ENCODE results near the gene ANKRD23. TPM values are rescaled to one million over a fixed set of nuclear protein-coding genes. Genes with fewer than 3 reads are reported as not detected.

Gene ANKRD23
- total and polyA plus RNA-seq, 12 donors: 0.96 to 40.0 (median 14.5) TPM

GRCh38 chr2:96804986-96805385, 38.8 kb downstream of the ANKRD23 start:
- H3K4me3 ChIP-seq: no peak overlapping the region
- DNase-seq (no peak), ATAC-seq (no peak)
- no peaks in the 10 kb centered on the region for H3K27me3 ChIP-seq
- H3K4me1 ChIP-seq: peaks cover 0 to 23% (median 17%) of the 10 kb centered on the region in 9 donors
- intact Hi-C loops (cut with DNase I): loop anchor here in 4 of 10 donors (5.0 kb wide), 1 partner anchor 43 kb away; the partner anchor contains the start of gene CNNM4 (in 4 of the 4)
- no peak for TF ChIP-seq CTCF (IDR thresholded peaks at IDR 0.05)
- no peaks in the 10 kb centered on the region for H3K9me3 ChIP-seq
- H3K27ac ChIP-seq: no peak overlapping the region
- peaks cover 0 to 64% (median 11%) of the 10 kb centered on the region in 9 donors for H3K36me3 ChIP-seq

GRCh38 chr2:96802721-96803120, 41.1 kb downstream of the ANKRD23 start:
- Histone ChIP-seq H3K9me3 (no peaks in the 10 kb centered on the region), H3K27ac (no peak overlapping the region), H3K4me3 (no peak overlapping the region), H3K27me3 (no peaks in the 10 kb centered on the region), H3K36me3 (peaks cover 0 to 72% (median 27%) of the 10 kb centered on the region in 9 donors), H3K4me1 (peaks cover 0 to 6% (median 4%) of the 10 kb centered on the region in 9 donors)
- no peak for DNase-seq
- TF ChIP-seq CTCF (IDR thresholded peaks at IDR 0.05): no peak
- WGBS, 2 donors: 91 to 98% methylated on average over 7 of the region's 7 CpGs
- ATAC-seq: no peak
- intact Hi-C loops (cut with DNase I): loop anchor here in 4 of 10 donors (5.0 kb wide), 1 partner anchor 40 kb away; the partner anchor contains the start of gene CNNM4 (in 4 of the 4)

GRCh38 chr2:96801786-96802595, 41.8 kb downstream of the ANKRD23 start:
- intact Hi-C loops (cut with DNase I): loop anchor here in 4 of 10 donors (5.0 kb wide), 1 partner anchor 40 kb away; the partner anchor contains the start of gene CNNM4 (in 4 of the 4)
- Histone ChIP-seq H3K27ac (peak overlapping the region in 1 of 10 donors; percentile 26), H3K27me3 (no peaks in the 10 kb centered on the region), H3K4me1 (peaks cover 0 to 6% (median 4%) of the 10 kb centered on the region in 9 donors), H3K36me3 (peaks cover 0 to 78% (median 34%) of the 10 kb centered on the region in 9 donors), H3K9me3 (no peaks in the 10 kb centered on the region), H3K4me3 (no peak overlapping the region)
- peak in 1 of 8 donors; percentile 9 for ATAC-seq
- no peak for TF ChIP-seq CTCF (IDR thresholded peaks at IDR 0.05)
- no peak for DNase-seq
- 83 to 84% methylated on average over 10 of the region's 10 CpGs for WGBS, 2 donors

- H3K36me3 ChIP-seq: peaks cover 0 to 81% (median 35%) of the 10 kb centered on the region in 9 donors
- no peaks in the 10 kb centered on the region for H3K9me3 ChIP-seq
- WGBS, 2 donors: 49 to 54% methylated on average over 15 of the region's 15 CpGs
- ATAC-seq (peak; percentile 85 to 92 (median 90)), DNase-seq (peak; percentile 64 to 75)
- no peak overlapping the region for H3K4me3 ChIP-seq
- H3K27me3 ChIP-seq: no peaks in the 10 kb centered on the region
- intact Hi-C loops (cut with DNase I): loop anchor here in 4 of 10 donors (5.0 kb wide), 1 partner anchor 39 kb away; the partner anchor contains the start of gene CNNM4 (in 4 of the 4)
- peak overlapping the region in 1 of 10 donors; percentile 10 for H3K27ac ChIP-seq
- peaks cover 0 to 6% (median 4%) of the 10 kb centered on the region in 9 donors for H3K4me1 ChIP-seq
- TF ChIP-seq CTCF (IDR thresholded peaks at IDR 0.05): peak; percentile 67 to 88 (median 83)
Measured at GRCh38 chr2:96801005-96801785, 42.6 kb downstream of the ANKRD23 start.
